ENCODE measurements around the gene APEX2.
"Not testable (repeated sequence)": the region's sequence is repeated elsewhere in the genome, so short reads cannot be mapped to it uniquely, and the experiment has no call there.

The APEX2 gene

GRCh38 chrX:55011294-55011693, 11.1 kb downstream of the APEX2 start:
- DNase-seq (ENCODE audit: low read depth in 1 of 2, low spot score in 1 of 2) = no peak

GRCh38 chrX:55014897-55015299, 14.7 kb downstream of the APEX2 start:
- no peak for DNase-seq (ENCODE audit: low read depth in 1 of 2, low spot score in 1 of 2)

GRCh38 chrX:55026143-55026542, 26.0 kb downstream of the APEX2 start:
- no peak for DNase-seq (ENCODE audit: low read depth in 1 of 2, low spot score in 1 of 2)

DNA sequence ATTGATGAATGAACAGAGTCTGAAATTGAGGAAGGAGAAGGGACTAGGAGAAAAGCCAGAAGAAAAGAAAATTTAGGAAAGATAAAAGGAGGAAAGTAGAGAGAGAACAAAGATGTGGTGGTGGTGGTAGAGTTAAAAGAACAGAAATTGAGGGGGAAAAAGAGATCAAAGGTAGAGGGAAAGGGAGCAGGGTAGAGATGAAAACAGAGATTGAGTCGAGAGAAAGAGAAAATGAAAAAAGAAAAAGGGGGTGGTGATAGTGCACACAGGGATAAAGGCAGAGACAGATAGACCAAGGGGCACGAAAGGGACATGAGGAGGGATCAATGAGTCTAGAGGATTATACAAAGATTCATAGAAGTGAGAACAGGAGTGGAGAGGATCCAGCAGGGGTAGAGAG, 26.7 kb downstream of the APEX2 start:
- DNase-seq (ENCODE audit: low read depth in 1 of 2, low spot score in 1 of 2) = no peak

- DNase-seq (ENCODE audit: low read depth in 1 of 2, low spot score in 1 of 2) = no peak
Observed at GRCh38 chrX:55028040-55028439, 27.9 kb downstream of the APEX2 start.

DNA sequence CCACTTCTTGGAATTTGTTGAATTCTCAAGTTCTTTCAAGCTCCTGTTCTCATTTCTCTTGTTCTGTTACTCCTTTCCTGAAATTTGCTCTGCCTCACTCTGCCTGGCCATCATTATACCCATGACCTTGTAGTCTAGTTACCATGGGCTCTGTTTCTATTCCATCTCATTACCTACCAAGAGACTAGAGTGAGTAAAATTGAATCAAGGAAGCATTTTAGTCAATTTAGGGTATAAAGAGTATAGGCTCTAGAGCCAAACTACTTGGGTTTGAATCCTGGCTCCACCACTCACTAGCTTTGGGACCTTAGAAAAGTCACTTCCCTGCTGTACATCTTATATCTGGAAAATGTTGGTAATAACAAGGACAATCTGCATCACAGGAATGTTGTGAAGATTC, 28.4 kb downstream of the APEX2 start:
- DNase-seq (ENCODE audit: low read depth in 1 of 2, low spot score in 1 of 2) = no peak

DNA sequence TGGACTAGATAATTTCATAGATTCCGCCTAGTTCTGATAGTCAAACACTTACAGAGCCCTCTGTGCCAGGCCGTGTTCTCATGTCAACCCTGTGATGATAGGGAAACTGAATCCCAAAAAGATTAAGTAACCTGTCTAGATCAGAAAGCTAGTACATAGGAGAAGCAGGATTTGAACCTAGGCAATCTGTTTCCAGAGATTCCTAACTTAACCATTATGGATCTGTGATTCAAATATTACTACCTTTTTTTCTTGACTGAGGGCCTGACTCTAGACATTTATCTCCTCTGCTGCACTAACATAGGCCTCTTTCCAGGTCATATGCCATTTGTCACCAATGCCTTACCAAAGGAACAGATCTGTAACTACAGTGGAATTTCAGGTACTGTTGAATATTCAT, 29.1 kb downstream of the APEX2 start:
- no peak for DNase-seq (ENCODE audit: low read depth in 1 of 2, low spot score in 1 of 2)

- DNase-seq (ENCODE audit: low read depth in 1 of 2, low spot score in 1 of 2) = no peak
Observed at GRCh38 chrX:55030271-55031205, 30.4 kb downstream of the APEX2 start, which contains the start of gene ALAS2. Gene ALAS2 (minus strand): TSS chrX:55030977. CDS start chrX:55026000, 4,977 bp downstream.

DNA sequence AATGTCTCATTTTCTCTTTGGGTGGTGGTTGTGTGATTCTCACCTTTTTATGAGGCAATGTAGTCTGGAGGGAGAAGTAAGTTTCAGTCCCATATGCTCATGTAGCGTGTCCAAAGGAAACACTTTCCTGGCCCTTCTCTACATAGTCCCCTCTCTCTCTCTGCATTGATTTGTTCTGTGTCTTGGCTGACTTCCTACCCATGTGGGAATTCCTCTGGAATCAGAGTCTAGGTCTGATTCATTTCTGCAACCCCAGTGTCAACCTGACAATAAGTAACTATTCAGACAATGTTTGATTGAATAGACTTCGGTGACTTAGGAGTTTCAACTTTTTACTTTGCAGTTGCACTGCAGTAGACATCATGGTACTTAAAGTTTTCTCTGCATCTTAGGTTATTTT, 33.3 kb downstream of the APEX2 start:
- no peak for DNase-seq (ENCODE audit: low read depth in 1 of 2, low spot score in 1 of 2)

DNA sequence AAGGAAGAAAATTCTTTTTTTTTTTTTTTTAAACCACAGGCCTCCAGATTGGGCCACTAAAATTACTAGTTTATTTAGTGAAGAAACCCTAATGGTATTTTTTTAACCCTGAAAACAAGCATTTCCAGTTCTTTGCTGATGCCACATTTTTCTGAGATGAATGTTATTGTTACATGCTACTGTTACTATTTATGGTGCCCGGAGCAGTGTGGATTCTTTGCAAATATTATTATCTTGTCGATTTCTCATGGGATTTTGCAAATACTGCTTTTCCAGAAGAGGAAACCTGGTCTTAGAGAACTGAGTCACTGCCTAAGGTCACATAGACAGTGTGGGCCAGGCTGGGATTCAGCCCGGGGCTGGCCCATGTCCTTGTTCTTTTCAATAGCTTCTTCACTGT, 39.3 kb downstream of the APEX2 start:
- no peak for DNase-seq (ENCODE audit: low read depth in 1 of 2, low spot score in 1 of 2)

GRCh38 chrX:55041514-55041913, 41.4 kb downstream of the APEX2 start:
- DNase-seq (ENCODE audit: low read depth in 1 of 2, low spot score in 1 of 2) = no peak

GRCh38 chrX:55050599-55050998, 50.4 kb downstream of the APEX2 start:
- DNase-seq (ENCODE audit: low read depth in 1 of 2, low spot score in 1 of 2) = not testable (repeated sequence)

DNA sequence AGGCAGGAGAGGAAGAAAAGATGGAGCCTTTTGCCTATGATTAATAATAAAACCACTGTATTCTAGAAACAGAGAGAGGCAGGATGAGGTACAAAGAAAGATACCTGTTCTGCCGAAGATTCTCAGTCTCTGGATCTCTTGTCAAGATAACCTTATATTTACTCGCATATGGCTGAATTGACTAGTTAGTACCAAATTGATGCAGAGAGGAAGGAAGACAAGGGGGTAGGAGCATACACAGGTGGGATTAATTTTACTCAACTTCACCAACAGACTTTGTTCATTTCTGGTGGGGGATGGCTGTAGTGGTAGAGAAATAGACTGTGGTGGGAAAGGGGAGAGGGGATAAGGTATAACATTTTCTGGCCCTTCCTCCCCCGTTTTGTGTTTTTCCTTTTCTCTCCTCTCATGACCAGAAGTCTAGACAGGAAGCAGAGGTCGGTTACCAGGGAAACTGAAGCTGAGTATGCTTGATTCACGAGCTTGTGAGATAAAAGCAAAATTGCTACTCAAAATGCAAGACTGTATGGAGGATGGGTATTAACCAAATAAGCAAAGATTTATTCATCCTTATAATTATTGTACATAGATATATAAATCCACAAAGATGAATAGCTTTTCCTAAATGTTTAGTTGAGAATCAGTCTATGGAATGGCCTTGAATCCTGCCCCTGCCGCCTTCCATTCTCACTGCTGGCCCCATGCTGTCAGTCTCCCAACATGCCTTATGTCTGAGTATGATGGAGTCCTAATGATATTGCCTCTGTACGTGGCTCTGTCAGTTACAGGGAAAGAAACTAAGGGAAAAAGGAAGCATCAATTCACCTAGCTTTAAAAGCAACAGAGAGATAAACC, 56.9 kb downstream of the APEX2 start:
- peak in 1 of 2 donors; percentile 2 for DNase-seq (ENCODE audit: low read depth in 1 of 2, low spot score in 1 of 2)

- DNase-seq (ENCODE audit: low read depth in 1 of 2, low spot score in 1 of 2) = peak in 1 of 2 donors; percentile 5
Observed at GRCh38 chrX:55057675-55058249, 57.6 kb downstream of the APEX2 start.

Data from activated CD4-positive, alpha-beta T cell treated with anti-CD3 and anti-CD28 coated beads, Interleukin-2, amount 50 U/mL, for 24 hours (primary cell).